Activated naive CD8-positive, alpha-beta T cell treated with anti-CD3 and anti-CD28 coated beads for 36 hours (primary cell): ENCODE data around the gene SLC51B. TPM values are rescaled to one million over a fixed set of nuclear protein-coding genes. Genes with fewer than 3 reads are reported as not detected.
"Not testable (repeated sequence)": the region's sequence is repeated elsewhere in the genome, so short reads cannot be mapped to it uniquely, and the experiment has no call there.

Experiments used
- DNase-seq: peaks from one replicate; pipeline ENCODE4 v3.0.0; 2021
- H3K27ac Mint-ChIP-seq: one replicate; pipeline ENCODE4 v1.8.0; 2022; ENCODE audit warnings: mild to moderate bottlenecking, moderate library complexity, mixed read lengths
- H3K27me3 Mint-ChIP-seq: one replicate; pipeline ENCODE4 v1.8.0; 2022; ENCODE audit warnings: mild to moderate bottlenecking, mixed read lengths
- H3K36me3 Mint-ChIP-seq: one replicate; pipeline ENCODE4 v1.8.0; 2021; ENCODE audit warnings: mild to moderate bottlenecking, mixed read lengths
- H3K4me1 Mint-ChIP-seq: one replicate; pipeline ENCODE4 v1.8.0; 2021; ENCODE audit warnings: mixed read lengths
- H3K4me3 Mint-ChIP-seq: one replicate; pipeline ENCODE4 v1.8.0; 2022; ENCODE audit warnings: mild to moderate bottlenecking, moderate library complexity, mixed read lengths
- H3K9me3 Mint-ChIP-seq: one replicate; pipeline ENCODE4 v1.8.0; 2022; ENCODE audit warnings: mixed read lengths
- total RNA-seq, 2 experiments: library from RNA; stranded (reverse); gene quantifications; one replicate each; pipeline ENCODE4 v1.2.3, GENCODE V29; 2021

Gene SLC51B
- total RNA-seq, 2 experiments from 2014 or later, result not detected

GRCh38 chr15:65067317-65067644, 22.1 kb downstream of the SLC51B start:
- Mint-ChIP-seq H3K9me3 (no peaks in the 10 kb centered on the region), H3K4me3 (peak overlapping the region; percentile 59), H3K4me1 (peaks cover 6% of the 10 kb centered on the region), H3K27me3 (peaks cover 36% of the 10 kb centered on the region), H3K36me3 (no peaks in the 10 kb centered on the region), H3K27ac (no peak overlapping the region)
- no peak for DNase-seq

- peaks cover 36% of the 10 kb centered on the region for H3K27me3 Mint-ChIP-seq
- H3K4me1 Mint-ChIP-seq, result peaks cover 6% of the 10 kb centered on the region
- H3K4me3 Mint-ChIP-seq, result peak within 1 kb of the TSS; percentile 59
- DNase-seq, result no peak
- H3K9me3 Mint-ChIP-seq, result no peaks in the 10 kb centered on the region
- no peaks in the 10 kb centered on the region for H3K36me3 Mint-ChIP-seq
- no peak within 1 kb of the TSS for H3K27ac Mint-ChIP-seq
Measured at GRCh38 chr15:65067645-65068402, 22.6 kb downstream of the SLC51B start, which contains the start of gene RASL12. Gene RASL12 (minus strand): TSS chr15:65067991. CDS start chr15:65067835, 156 bp downstream.

GRCh38 chr15:65068403-65068788, 23.2 kb downstream of the SLC51B start:
- Mint-ChIP-seq H3K27ac (no peak overlapping the region), H3K4me3 (no peak overlapping the region)

GRCh38 chr15:65069179-65069578, 24.0 kb downstream of the SLC51B start:
- DNase-seq, result no peak
- H3K27me3 Mint-ChIP-seq, result peaks cover 36% of the 10 kb centered on the region
- no peaks in the 10 kb centered on the region for H3K36me3 Mint-ChIP-seq
- no peak overlapping the region for H3K4me3 Mint-ChIP-seq
- H3K4me1 Mint-ChIP-seq, result peaks cover 6% of the 10 kb centered on the region
- no peak overlapping the region for H3K27ac Mint-ChIP-seq
- H3K9me3 Mint-ChIP-seq, result no peaks in the 10 kb centered on the region

More at GRCh38 chr15:65068403-65068788, 23.2 kb downstream of the SLC51B start:
- H3K27me3 Mint-ChIP-seq, result peaks cover 36% of the 10 kb centered on the region
- no peak for DNase-seq
- no peaks in the 10 kb centered on the region for H3K36me3 Mint-ChIP-seq
- no peaks in the 10 kb centered on the region for H3K9me3 Mint-ChIP-seq
- H3K4me1 Mint-ChIP-seq, result peaks cover 6% of the 10 kb centered on the region

- H3K9me3 Mint-ChIP-seq, result no peaks in the 10 kb centered on the region
- H3K27me3 Mint-ChIP-seq, result peaks cover 31% of the 10 kb centered on the region
- no peaks in the 10 kb centered on the region for H3K36me3 Mint-ChIP-seq
- H3K4me1 Mint-ChIP-seq, result peaks cover 6% of the 10 kb centered on the region
- no peak overlapping the region for H3K27ac Mint-ChIP-seq
- DNase-seq, result no peak
- no peak overlapping the region for H3K4me3 Mint-ChIP-seq
Measured at GRCh38 chr15:65069779-65070546, 24.8 kb downstream of the SLC51B start.

GRCh38 chr15:65071381-65071811, 26.2 kb downstream of the SLC51B start:
- H3K27ac Mint-ChIP-seq, result no peak overlapping the region
- H3K4me3 Mint-ChIP-seq, result no peak overlapping the region
- no peak for DNase-seq
- peaks cover 23% of the 10 kb centered on the region for H3K27me3 Mint-ChIP-seq
- H3K9me3 Mint-ChIP-seq, result no peaks in the 10 kb centered on the region
- no peaks in the 10 kb centered on the region for H3K36me3 Mint-ChIP-seq
- peaks cover 6% of the 10 kb centered on the region for H3K4me1 Mint-ChIP-seq

- peaks cover 6% of the 10 kb centered on the region for H3K4me1 Mint-ChIP-seq
- DNase-seq, result no peak
Measured at GRCh38 chr15:65072027-65072426, 26.8 kb downstream of the SLC51B start.

GRCh38 chr15:65072617-65073016, 27.4 kb downstream of the SLC51B start:
- H3K4me3 Mint-ChIP-seq, result no peak overlapping the region
- H3K4me1 Mint-ChIP-seq, result peaks cover 3% of the 10 kb centered on the region
- no peaks in the 10 kb centered on the region for H3K36me3 Mint-ChIP-seq
- H3K9me3 Mint-ChIP-seq, result no peaks in the 10 kb centered on the region
- no peak overlapping the region for H3K27ac Mint-ChIP-seq
- H3K27me3 Mint-ChIP-seq, result peaks cover 16% of the 10 kb centered on the region
- DNase-seq, result no peak

More at GRCh38 chr15:65072027-65072426, 26.8 kb downstream of the SLC51B start:
- no peaks in the 10 kb centered on the region for H3K9me3 Mint-ChIP-seq
- no peak overlapping the region for H3K4me3 Mint-ChIP-seq
- H3K36me3 Mint-ChIP-seq, result no peaks in the 10 kb centered on the region
- H3K27ac Mint-ChIP-seq, result no peak overlapping the region
- H3K27me3 Mint-ChIP-seq, result peaks cover 20% of the 10 kb centered on the region

- peaks cover 27% of the 10 kb centered on the region for H3K27me3 Mint-ChIP-seq
- H3K9me3 Mint-ChIP-seq, H3K36me3 Mint-ChIP-seq, H3K27ac Mint-ChIP-seq, DNase-seq, H3K4me3 Mint-ChIP-seq, H3K4me1 Mint-ChIP-seq: not testable (repeated sequence)
Measured at GRCh38 chr15:65074946-65075345, 29.8 kb downstream of the SLC51B start.

GRCh38 chr15:65075607-65076395, 30.6 kb downstream of the SLC51B start:
- H3K4me1 Mint-ChIP-seq, H3K27ac Mint-ChIP-seq, DNase-seq, H3K4me3 Mint-ChIP-seq, H3K36me3 Mint-ChIP-seq, H3K9me3 Mint-ChIP-seq: not testable (repeated sequence)
- H3K27me3 Mint-ChIP-seq, result peaks cover 31% of the 10 kb centered on the region

GRCh38 chr15:65076486-65077290, 31.5 kb downstream of the SLC51B start, which contains the start of gene KBTBD13:
Gene KBTBD13 (plus strand): TSS chr15:65076746. CDS start chr15:65076816, 70 bp downstream.
- no peak for DNase-seq
- Mint-ChIP-seq H3K4me3 (no peak within 1 kb of the TSS), H3K27ac (peak within 1 kb of the TSS; percentile 26), H3K9me3 (no peaks in the 10 kb centered on the region), H3K36me3 (no peaks in the 10 kb centered on the region), H3K4me1 (peaks cover 8% of the 10 kb centered on the region), H3K27me3 (peaks cover 34% of the 10 kb centered on the region)

- Mint-ChIP-seq H3K36me3 (no peaks in the 10 kb centered on the region), H3K27ac (no peak overlapping the region), H3K27me3 (peaks cover 37% of the 10 kb centered on the region), H3K9me3 (no peaks in the 10 kb centered on the region), H3K4me1 (peaks cover 13% of the 10 kb centered on the region), H3K4me3 (no peak overlapping the region)
- no peak for DNase-seq
Measured at GRCh38 chr15:65077291-65077980, 32.2 kb downstream of the SLC51B start.

- DNase-seq, result peak; percentile 60
- no peak overlapping the region for H3K27ac Mint-ChIP-seq
- H3K4me3 Mint-ChIP-seq, result no peak overlapping the region
- no peaks in the 10 kb centered on the region for H3K36me3 Mint-ChIP-seq
- H3K27me3 Mint-ChIP-seq, result peaks cover 42% of the 10 kb centered on the region
- no peaks in the 10 kb centered on the region for H3K9me3 Mint-ChIP-seq
- H3K4me1 Mint-ChIP-seq, result peaks cover 19% of the 10 kb centered on the region
Measured at GRCh38 chr15:65077981-65078352, 32.8 kb downstream of the SLC51B start.

- Mint-ChIP-seq H3K36me3 (no peaks in the 10 kb centered on the region), H3K9me3 (no peaks in the 10 kb centered on the region), H3K4me1 (peaks cover 19% of the 10 kb centered on the region), H3K4me3 (no peak overlapping the region), H3K27me3 (peaks cover 48% of the 10 kb centered on the region), H3K27ac (no peak overlapping the region)
- no peak for DNase-seq
Measured at GRCh38 chr15:65079580-65079979, 34.4 kb downstream of the SLC51B start.
